DOHH2 (cell line): ENCODE data around the gene GAPVD1.

Source experiments
- H3F3A ChIP-seq: fragments of 200-600 bp; sonication (generic), shearing (Covaris generic); 2 replicates; pipeline ENCODE4 v1.6.0; 2016; ENCODE audit warnings: antibody characterized with exemption, mild to moderate bottlenecking; ENCODE audit not compliant: control insufficient read depth, insufficient read depth
- H3K27ac ChIP-seq: fragments of 200-600 bp; sonication (generic); 2 replicates; pipeline ENCODE4 v1.5.1; 2014; ENCODE audit warnings: low read depth, mild to moderate bottlenecking, low read length, moderate library complexity
- H3K27me3 ChIP-seq: fragments of 200-600 bp; sonication (generic); 2 replicates; pipeline ENCODE4 v1.6.1; 2014; ENCODE audit warnings: mild to moderate bottlenecking, low read length, mixed read lengths; ENCODE audit not compliant: control insufficient read depth
- H3K36me3 ChIP-seq: fragments of 200-600 bp; sonication (generic); 2 replicates; pipeline ENCODE4 v1.6.1; 2014; ENCODE audit warnings: mild to moderate bottlenecking, low read length, moderate library complexity, mixed read lengths; ENCODE audit not compliant: control insufficient read depth
- H3K4me1 ChIP-seq: fragments of 200-600 bp; sonication (generic); 2 replicates; pipeline ENCODE4 v1.6.1; 2014; ENCODE audit warnings: mild to moderate bottlenecking, low read length, mixed read lengths; ENCODE audit not compliant: control insufficient read depth
- H3K4me2 ChIP-seq: fragments of 200-600 bp; sonication (generic); 2 replicates; pipeline ENCODE4 v1.6.0; 2014; ENCODE audit warnings: mild to moderate bottlenecking, low read length, moderate library complexity
- H3K4me3 ChIP-seq: fragments of 200-600 bp; sonication (generic); 2 replicates; pipeline ENCODE4 v1.5.1; 2014; ENCODE audit warnings: mild to moderate bottlenecking, low read length, mixed read lengths
- H3K79me2 ChIP-seq: fragments of 200-600 bp; sonication (generic); 2 replicates; pipeline ENCODE4 v1.6.1; 2014; ENCODE audit warnings: mild to moderate bottlenecking, low read length, mixed read lengths; ENCODE audit not compliant: control insufficient read depth
- H3K9me2 ChIP-seq: fragments of 200-600 bp; sonication (generic); replicated peaks from 2 replicates; pipeline ENCODE4 v1.6.1; 2014; ENCODE audit warnings: mild to moderate bottlenecking, low read length, mixed read lengths; ENCODE audit not compliant: control insufficient read depth
- H3K9me3 ChIP-seq: fragments of 200-600 bp; sonication (generic); 2 replicates; pipeline ENCODE4 v1.6.1; 2014; ENCODE audit warnings: antibody characterized with exemption, low read length, mixed read lengths; ENCODE audit not compliant: control insufficient read depth, insufficient read depth
- H4K20me1 ChIP-seq: fragments of 200-600 bp; sonication (generic); 2 replicates; pipeline ENCODE4 v1.6.0; 2014; ENCODE audit warnings: low read depth, mild to moderate bottlenecking, antibody characterized with exemption, low read length, moderate library complexity; ENCODE audit not compliant: control insufficient read depth, insufficient read depth
- CTCF ChIP-seq: fragments of 200-600 bp; sonication (generic); IDR thresholded peaks from one replicate; pipeline ENCODE4 v1.5.1; 2014; ENCODE audit warnings: antibody characterized with exemption, mild to moderate bottlenecking, low read depth, low read length; ENCODE audit not compliant: poor library complexity, severe bottlenecking
- EZH2phosphoT487 ChIP-seq: fragments of 200-600 bp; sonication (generic); IDR thresholded peaks from 2 replicates; pipeline ENCODE4 v1.6.1; 2017; ENCODE audit warnings: borderline replicate concordance, mild to moderate bottlenecking, antibody characterized with exemption, low read length, moderate library complexity, mixed read lengths

GAPVD1 gene

GRCh38 chr9:125269014-125269397 lies 7.4 kb downstream of the GAPVD1 start:
- no peak overlapping the region for H3K27ac ChIP-seq
- no peaks in the 10 kb centered on the region for H3K27me3 ChIP-seq
- no peak overlapping the region for H3K4me3 ChIP-seq
- H3K9me3 ChIP-seq = no peaks in the 10 kb centered on the region
- H3K36me3 ChIP-seq = peaks cover 4% of the 10 kb centered on the region; the same call in 1 of the 2 replicates
- no peak for TF ChIP-seq CTCF
- no peak for TF ChIP-seq EZH2phosphoT487
- no peaks in the 10 kb centered on the region for H4K20me1 ChIP-seq
- H3K4me1 ChIP-seq = peaks cover 4% of the 10 kb centered on the region
- H3K4me2 ChIP-seq = no peak overlapping the region
- peaks cover 93% of the 10 kb centered on the region for H3K79me2 ChIP-seq
- H3K9me2 ChIP-seq = no peaks in the 10 kb centered on the region
- H3F3A ChIP-seq = no peaks in the 10 kb centered on the region

GRCh38 chr9:125271081-125271480 lies 9.5 kb downstream of the GAPVD1 start:
- Histone ChIP-seq H3F3A (no peaks in the 10 kb centered on the region), H3K4me2 (no peak overlapping the region), H4K20me1 (no peaks in the 10 kb centered on the region), H3K27ac (no peak overlapping the region), H3K79me2 (peaks cover 92% of the 10 kb centered on the region), H3K9me2 (no peaks in the 10 kb centered on the region), H3K4me3 (no peak overlapping the region), H3K9me3 (no peaks in the 10 kb centered on the region), H3K27me3 (no peaks in the 10 kb centered on the region), H3K4me1 (no peaks in the 10 kb centered on the region), H3K36me3 (no peaks in the 10 kb centered on the region; the same call in 1 of the 2 replicates)
- TF ChIP-seq CTCF = no peak

- Histone ChIP-seq H3K27ac (no peak overlapping the region), H3K4me1 (no peaks in the 10 kb centered on the region), H3F3A (no peaks in the 10 kb centered on the region), H3K4me2 (no peak overlapping the region), H3K36me3 (no peaks in the 10 kb centered on the region; the same call in 1 of the 2 replicates), H3K9me2 (no peaks in the 10 kb centered on the region), H3K79me2 (peaks cover 95% of the 10 kb centered on the region), H3K4me3 (no peak overlapping the region), H3K27me3 (no peaks in the 10 kb centered on the region), H4K20me1 (0 out of 2 replicates have a peak, but pooled peaks cover 4% of the 10 kb centered on the region), H3K9me3 (no peaks in the 10 kb centered on the region)
- no peak for TF ChIP-seq CTCF
- no peak for TF ChIP-seq EZH2phosphoT487
Measured at GRCh38 chr9:125272697-125273096, 11.1 kb downstream of the GAPVD1 start.

GRCh38 chr9:125276771-125277170 lies 15.1 kb downstream of the GAPVD1 start:
- Histone ChIP-seq H3K79me2 (peaks cover 90% of the 10 kb centered on the region), H3K9me2 (no peaks in the 10 kb centered on the region), H4K20me1 (0 out of 2 replicates have a peak, but pooled peaks cover 4% of the 10 kb centered on the region), H3K4me3 (no peak overlapping the region), H3K36me3 (no peaks in the 10 kb centered on the region), H3F3A (no peaks in the 10 kb centered on the region), H3K4me2 (no peak overlapping the region), H3K4me1 (no peaks in the 10 kb centered on the region), H3K27ac (no peak overlapping the region), H3K9me3 (no peaks in the 10 kb centered on the region), H3K27me3 (no peaks in the 10 kb centered on the region)
- TF ChIP-seq CTCF (no peak), EZH2phosphoT487 (no peak)
